ENCODE results near the gene FNDC1. TPM values are rescaled to one million over a fixed set of nuclear protein-coding genes. Genes with fewer than 3 reads are reported as not detected.

FNDC1 gene
- total RNA-seq, 2 experiments from 2014 or later, result not detected

DNA sequence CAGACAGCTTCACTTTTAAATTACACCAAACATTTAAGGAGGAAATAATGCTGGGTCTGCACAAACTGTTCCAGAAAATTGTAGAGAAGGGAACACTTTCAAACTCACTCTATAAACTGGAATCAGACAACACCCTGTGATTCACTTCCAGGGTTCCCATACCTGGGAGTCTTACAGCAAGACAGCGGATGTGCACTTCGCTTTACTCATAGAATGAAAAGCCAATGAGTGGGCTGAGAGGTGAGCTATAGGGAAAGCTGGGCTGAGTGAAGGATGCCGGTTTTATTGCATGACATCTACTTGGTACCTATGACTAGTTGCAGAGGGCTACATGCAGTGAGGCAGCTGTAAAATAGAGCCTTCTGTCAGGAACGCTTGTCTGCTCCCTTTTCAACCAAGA, 152.1 kb downstream of the FNDC1 start:
- H3K27me3 Mint-ChIP-seq, result peaks cover 13% of the 10 kb centered on the region
- DNase-seq (no peak), ATAC-seq (ENCODE audit: low read depth) (no peak)
- H3K27ac Mint-ChIP-seq, result no peak overlapping the region
- no peak overlapping the region for H3K4me3 Mint-ChIP-seq
- H3K9me3 Mint-ChIP-seq, result no peaks in the 10 kb centered on the region
- H3K36me3 Mint-ChIP-seq, result no peaks in the 10 kb centered on the region
- POLR2A ChIA-PET, result no interaction called here
- no peaks in the 10 kb centered on the region for H3K4me1 Mint-ChIP-seq

Other genes with a start within 250 kb of the FNDC1 start
- 1 to 10 TPM; 2.2 to 2.7 TPM for gene RSPH3, start 169.2 kb upstream of the FNDC1 start, total RNA-seq
- 100 to 1,000 TPM; 106 to 112 TPM for gene TAGAP, start 124.4 kb upstream of the FNDC1 start, total RNA-seq